ENCODE measurements around the gene ZNF598.
"Not testable (repeated sequence)": the region's sequence is repeated elsewhere in the genome, so short reads cannot be mapped to it uniquely, and the experiment has no call there.

The ZNF598 gene

GRCh38 chr16:1974157-1975070 is 35.2 kb downstream of the ZNF598 start:
- DNase-seq, result no peak

DNA sequence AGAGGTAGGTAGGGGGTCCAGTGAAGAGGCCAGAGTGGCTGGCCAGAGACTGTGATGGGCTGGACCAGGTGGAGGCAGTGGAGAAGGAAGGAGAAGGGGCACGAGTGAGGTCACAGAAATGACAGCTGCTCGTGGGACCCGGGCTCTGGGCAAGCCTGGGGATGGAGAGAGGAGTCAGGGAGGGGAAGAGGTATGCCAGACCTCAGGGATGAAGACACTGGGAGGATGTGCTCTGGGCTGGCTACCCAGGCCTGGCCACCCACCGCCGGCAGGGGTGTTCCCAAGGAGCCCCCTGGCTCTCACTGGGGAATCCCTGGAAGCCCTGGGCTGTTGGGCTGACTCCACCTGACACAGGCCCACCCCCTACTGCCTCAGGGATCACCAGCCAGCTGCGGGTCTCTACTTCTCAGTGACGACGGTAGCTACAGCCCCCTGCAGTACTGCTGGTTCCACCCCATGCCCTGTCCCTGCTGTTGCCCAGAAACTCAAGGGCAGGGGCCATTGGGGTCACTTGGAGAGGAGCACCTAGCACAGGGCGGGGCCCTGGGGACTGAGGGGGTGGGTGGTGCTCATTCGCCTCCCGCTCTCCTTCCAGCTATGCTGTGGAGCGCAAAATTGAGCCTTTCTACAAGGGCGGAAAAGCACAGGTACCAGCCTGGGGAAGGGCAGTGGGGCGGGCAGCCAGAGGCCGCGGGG is 36.0 kb downstream of the ZNF598 start:
- no peak for DNase-seq

DNA sequence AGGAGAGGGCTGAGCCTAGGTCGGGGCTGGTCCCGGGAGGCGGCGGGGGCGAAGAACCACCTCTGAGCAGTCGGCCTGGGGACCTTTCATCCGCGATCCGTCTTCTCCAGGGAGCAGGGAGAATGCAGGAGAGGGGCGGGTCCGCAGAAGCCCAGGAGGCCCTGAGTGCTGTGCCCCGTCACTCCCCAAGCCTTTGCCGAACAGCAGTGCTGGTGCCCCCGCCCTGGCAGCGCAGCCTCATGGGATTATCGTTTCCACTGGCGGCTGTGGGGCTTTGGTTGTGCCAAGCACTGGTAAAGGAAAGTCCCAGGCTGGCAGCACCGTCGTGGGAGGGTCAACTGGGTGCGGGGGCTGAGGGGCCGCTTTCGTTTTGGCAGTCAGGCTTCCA is 37.1 kb downstream of the ZNF598 start:
- DNase-seq, result no peak

- peak; percentile 97 for DNase-seq
These were observed 37.7 kb downstream of the ZNF598 start, which contains the start of gene TBL3 for GRCh38 chr16:1971796-1972489. Gene TBL3 (plus strand): TSS chr16:1972053. CDS start chr16:1972165, 112 bp downstream.

DNA sequence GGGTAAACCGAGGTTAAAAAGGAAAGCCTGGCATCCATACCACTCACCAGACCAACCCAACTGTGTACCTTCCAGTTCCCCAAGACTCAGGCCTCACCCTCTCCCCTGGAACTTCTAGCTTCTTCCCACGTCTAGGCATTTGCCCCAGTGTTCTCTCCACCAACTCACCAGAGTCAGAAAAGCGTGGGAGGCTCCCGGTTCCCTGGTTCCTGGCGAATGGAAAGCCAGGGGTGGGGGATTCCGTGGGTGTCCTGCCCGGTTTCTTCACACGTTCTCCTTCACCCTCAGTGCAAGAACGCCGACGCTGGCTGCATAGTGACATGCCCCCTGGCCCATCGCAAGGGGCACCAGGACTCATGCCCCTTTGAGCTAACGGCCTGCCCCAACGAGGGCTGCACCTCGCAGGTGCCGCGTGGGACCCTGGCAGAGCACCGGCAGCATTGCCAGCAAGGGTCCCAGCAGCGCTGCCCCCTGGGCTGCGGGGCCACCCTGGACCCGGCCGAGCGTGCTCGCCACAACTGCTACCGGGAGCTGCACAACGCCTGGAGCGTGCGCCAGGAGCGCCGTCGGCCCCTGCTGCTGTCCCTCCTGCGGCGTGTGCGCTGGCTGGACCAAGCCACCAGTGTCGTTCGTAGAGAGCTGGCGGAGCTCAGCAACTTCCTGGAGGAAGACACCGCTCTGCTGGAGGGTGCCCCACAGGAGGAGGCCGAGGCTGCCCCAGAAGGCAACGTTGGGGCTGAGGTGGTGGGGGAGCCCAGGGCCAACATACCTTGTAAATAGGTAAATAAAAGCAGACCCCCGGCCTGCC is 41.3 kb downstream of the ZNF598 start:
- no peak for DNase-seq

GRCh38 chr16:1966460-1966859 is 43.2 kb downstream of the ZNF598 start, which contains the start of gene RNF151:
Gene RNF151 (plus strand): TSS chr16:1966856. CDS start chr16:1966882, 26 bp downstream.
- DNase-seq, result no peak

GRCh38 chr16:1965396-1966001 is 44.1 kb downstream of the ZNF598 start:
- no peak for DNase-seq

GRCh38 chr16:1964506-1965395 is 44.9 kb downstream of the ZNF598 start, which contains the start of gene RPS2:
Gene RPS2 (minus strand): TSS chr16:1964826. CDS start chr16:1964625, 201 bp downstream.
- peak; percentile 99 for DNase-seq

DNA sequence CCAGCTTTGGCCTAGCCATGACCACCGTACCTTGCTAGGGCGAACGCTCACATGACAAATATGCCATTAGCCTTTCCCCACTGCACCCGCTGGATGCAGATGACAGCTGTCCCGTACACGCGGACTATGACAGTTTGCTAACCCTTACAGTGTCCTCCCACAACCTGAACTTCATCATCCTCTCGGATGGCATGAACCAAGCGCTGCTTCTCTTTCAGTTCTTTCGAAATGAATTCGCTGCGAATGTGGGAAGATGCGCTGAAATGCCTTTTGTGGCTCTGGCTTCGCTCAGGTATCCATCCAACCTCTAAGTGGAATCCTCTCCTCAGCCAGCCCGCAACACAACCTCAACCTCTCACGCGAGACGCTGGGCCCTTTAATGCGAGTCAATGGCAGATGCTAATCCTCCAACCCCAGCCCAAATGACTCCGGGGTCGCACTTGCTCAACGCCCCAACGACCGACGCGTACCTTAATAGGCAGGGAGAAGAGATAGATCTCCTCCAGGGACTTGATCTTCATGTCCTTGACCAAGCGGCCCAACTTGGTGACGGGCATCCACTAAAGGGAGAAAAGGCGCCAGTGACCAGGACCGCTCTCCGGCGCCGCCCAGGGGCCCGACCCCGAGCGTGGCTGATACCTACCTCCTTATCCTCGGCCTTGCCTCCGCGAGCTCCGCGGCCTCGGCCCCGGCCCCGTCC is 45.7 kb downstream of the ZNF598 start:
- peak; percentile 45 for DNase-seq

DNA sequence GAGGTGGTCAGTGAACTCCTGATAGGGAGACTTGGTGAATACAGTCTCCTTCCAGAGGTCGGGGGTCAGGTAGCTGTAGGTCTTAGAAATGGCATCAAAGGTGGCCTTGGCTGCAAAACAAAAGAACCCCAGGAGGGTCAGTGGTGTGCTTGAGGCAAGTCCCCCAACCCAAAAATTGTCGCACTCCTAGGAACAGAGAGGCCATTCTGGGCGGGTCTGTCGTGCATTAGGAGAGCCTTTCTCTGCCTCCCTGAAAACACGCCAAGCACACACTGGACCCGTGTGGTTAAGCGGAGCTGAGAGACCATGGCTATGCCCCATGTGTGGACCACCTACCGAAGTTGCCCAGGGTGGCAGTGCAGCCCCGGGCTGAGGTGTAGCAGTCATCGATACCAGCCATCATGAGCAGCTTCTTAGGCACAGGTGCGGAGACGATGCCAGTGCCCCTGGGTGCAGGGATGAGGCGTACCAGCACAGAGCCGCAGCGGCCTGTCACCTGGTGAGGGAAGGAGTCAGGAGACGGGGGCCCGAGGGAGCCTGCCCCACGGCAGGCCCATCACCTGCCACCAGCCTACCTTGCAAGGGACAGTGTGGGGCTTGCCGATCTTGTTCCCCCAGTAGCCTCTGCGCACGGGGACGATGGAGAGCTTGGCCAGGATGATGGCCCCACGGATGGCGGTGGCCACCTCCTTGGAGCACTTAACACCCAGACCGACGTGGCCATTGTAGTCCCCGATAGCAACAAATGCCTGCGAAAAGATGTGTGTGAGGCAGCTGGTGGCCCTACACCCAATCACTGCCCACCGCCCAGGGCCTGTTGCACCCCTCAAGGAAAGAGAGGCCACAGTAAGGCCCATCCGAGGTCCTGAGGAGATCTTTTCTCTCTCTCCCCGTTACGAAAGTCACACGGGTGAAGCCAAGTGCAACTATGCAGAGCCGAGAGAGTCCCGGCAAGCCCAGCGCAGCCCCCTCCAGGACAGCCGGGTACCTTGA is 47.2 kb downstream of the ZNF598 start:
- not testable (repeated sequence) for DNase-seq

DNA sequence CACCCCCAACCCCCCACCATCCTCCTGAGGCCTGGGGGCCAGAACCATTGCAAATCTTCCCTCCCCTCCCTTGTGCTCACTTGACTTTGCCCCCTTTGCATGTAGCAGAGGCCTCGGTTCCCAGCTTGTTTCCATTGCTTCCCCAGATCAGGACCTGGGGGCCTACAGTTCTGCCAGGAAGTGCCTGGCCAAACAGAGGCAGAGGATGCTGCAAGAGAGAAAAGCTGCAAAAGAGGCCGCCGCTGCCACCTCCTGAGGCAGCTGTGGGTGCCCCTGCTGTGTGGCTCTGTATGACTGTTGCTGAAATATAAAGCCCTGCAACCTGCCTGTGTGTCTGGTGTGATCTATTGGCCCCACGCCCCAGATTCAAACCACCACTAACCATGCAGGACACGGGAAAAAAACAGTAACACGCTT is 48.0 kb downstream of the ZNF598 start:
- DNase-seq, result peak; percentile 25

GRCh38 chr16:1960665-1961630 is 48.7 kb downstream of the ZNF598 start:
- peak; percentile 59 for DNase-seq

GRCh38 chr16:1959269-1960039 is 50.2 kb downstream of the ZNF598 start, which contains the start of gene NDUFB10:
Gene NDUFB10 (plus strand): TSS chr16:1959538. CDS start chr16:1959625, 87 bp downstream.
- DNase-seq, result peak; percentile 93

DNA sequence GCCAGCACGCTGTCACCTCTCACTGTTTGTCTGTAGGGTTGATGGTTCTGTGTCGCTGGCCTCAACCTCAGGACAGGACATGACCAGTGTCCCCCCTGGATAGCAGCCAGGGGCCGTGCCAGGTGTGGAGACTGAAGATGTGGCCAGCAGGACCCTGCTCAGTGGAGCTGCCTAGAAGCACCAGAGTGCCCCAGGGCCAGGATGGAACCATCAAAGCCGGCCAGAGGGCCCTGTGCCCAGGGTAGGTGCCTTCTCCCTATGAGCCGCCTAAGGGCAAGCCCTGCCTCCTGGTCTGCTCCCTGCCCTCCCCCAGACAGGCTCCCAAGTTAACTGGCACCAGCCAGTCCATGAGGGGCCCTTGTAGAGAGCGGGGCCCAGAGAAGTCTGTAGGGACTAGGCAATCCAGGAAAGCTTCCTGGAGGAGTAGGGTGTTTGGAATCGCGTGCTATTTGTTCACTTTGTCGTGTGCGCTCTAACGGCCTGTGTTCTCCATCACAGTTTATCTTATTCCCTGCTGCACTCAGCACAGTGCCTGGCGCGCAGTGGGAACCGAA is 50.8 kb downstream of the ZNF598 start:
- DNase-seq, result no peak

- not testable (repeated sequence) for DNase-seq
These were observed 51.5 kb downstream of the ZNF598 start for GRCh38 chr16:1958143-1958491.

- DNase-seq, result not testable (repeated sequence)
These were observed 52.0 kb downstream of the ZNF598 start for GRCh38 chr16:1957434-1958142.

All from activated naive CD4-positive, alpha-beta T cell treated with Interleukin-2 at 50 U/mL for 16 hours (primary cell).